H9 (cell line): ENCODE data around the gene UNC79. TPM values are rescaled to one million over a fixed set of nuclear protein-coding genes. Genes with fewer than 3 reads are reported as not detected.

ENCODE experiments used
- DNase-seq: peaks from one replicate; pipeline ENCODE4 v3.0.0-alpha.2; 2017
- H2AFZ ChIP-seq: one replicate; pipeline ENCODE4 v1.6.1; 2013; ENCODE audit warnings: mild to moderate bottlenecking, low read length, control low read depth, moderate library complexity
- H2AK5ac ChIP-seq: 2 replicates; pipeline ENCODE4 v1.6.1; 2013; ENCODE audit warnings: low read length, control low read depth, mixed read lengths; ENCODE audit not compliant: insufficient read length
- H2BK120ac ChIP-seq: one replicate; pipeline ENCODE4 v1.6.1; 2013; ENCODE audit warnings: low read depth, mild to moderate bottlenecking, low read length, control low read depth, inconsistent platforms; ENCODE audit not compliant: poor library complexity, severe bottlenecking
- H2BK12ac ChIP-seq: 2 replicates; pipeline ENCODE4 v1.6.1; 2013; ENCODE audit warnings: low read length, control low read depth, mixed read lengths, low read depth; ENCODE audit not compliant: insufficient read length
- H2BK15ac ChIP-seq: 2 replicates; pipeline ENCODE4 v1.6.1; 2013; ENCODE audit warnings: low read depth, low read length, control low read depth
- H2BK20ac ChIP-seq: one replicate; pipeline ENCODE4 v1.6.1; 2013; ENCODE audit warnings: low read depth, mild to moderate bottlenecking, low read length, control low read depth, inconsistent platforms; ENCODE audit not compliant: poor library complexity, severe bottlenecking
- H2BK5ac ChIP-seq: 2 replicates; pipeline ENCODE4 v1.6.1; 2013; ENCODE audit warnings: low read length, control low read depth, mixed read lengths; ENCODE audit not compliant: insufficient read length
- H3K14ac ChIP-seq: 2 replicates; pipeline ENCODE4 v1.6.1; 2013; ENCODE audit warnings: low read length, control low read depth; ENCODE audit not compliant: insufficient read depth
- H3K18ac ChIP-seq: 2 replicates; pipeline ENCODE4 v1.6.1; 2013; ENCODE audit warnings: low read depth, mild to moderate bottlenecking, mixed read lengths, low read length, control low read depth; ENCODE audit not compliant: insufficient read length
- H3K23ac ChIP-seq: 2 replicates; pipeline ENCODE4 v1.6.1; 2013; ENCODE audit warnings: low read length, control low read depth, mixed read lengths, low read depth; ENCODE audit not compliant: insufficient read length
- H3K23me2 ChIP-seq: 2 replicates; pipeline ENCODE4 v1.6.1; 2013; ENCODE audit warnings: low read depth, mild to moderate bottlenecking, mixed read lengths, low read length, control low read depth; ENCODE audit not compliant: insufficient read length, poor library complexity, severe bottlenecking
- H3K27ac ChIP-seq: 2 replicates; pipeline ENCODE4 v1.5.1; 2013; ENCODE audit warnings: low read length, control low read depth, mixed read lengths, low read depth; ENCODE audit not compliant: insufficient read length
- H3K27me3 ChIP-seq: 2 replicates; pipeline ENCODE4 v1.6.1; 2013; ENCODE audit warnings: low read length, control low read depth, inconsistent platforms; ENCODE audit not compliant: insufficient read depth
- H3K4ac ChIP-seq: 2 replicates; pipeline ENCODE4 v1.6.1; 2013; ENCODE audit warnings: low read depth, mild to moderate bottlenecking, control low read depth, inconsistent platforms, low read length, moderate library complexity
- H3K4me1 ChIP-seq: 2 replicates; pipeline ENCODE4 v1.6.1; 2013; ENCODE audit warnings: low read length, control low read depth, inconsistent platforms; ENCODE audit not compliant: insufficient read depth
- H3K4me2 ChIP-seq: 2 replicates; pipeline ENCODE4 v1.6.1; 2013; ENCODE audit warnings: low read length, control low read depth, mixed read lengths; ENCODE audit not compliant: insufficient read length, insufficient read depth
- H3K56ac ChIP-seq: 2 replicates; pipeline ENCODE4 v1.6.1; 2013; ENCODE audit warnings: low read depth, mild to moderate bottlenecking, mixed read lengths, low read length, control low read depth; ENCODE audit not compliant: insufficient read length
- H3K79me1 ChIP-seq: 2 replicates; pipeline ENCODE4 v1.6.1; 2013; ENCODE audit warnings: low read depth, mild to moderate bottlenecking, moderate library complexity, low read length, control low read depth, inconsistent platforms; ENCODE audit not compliant: insufficient read depth, poor library complexity, severe bottlenecking
- H3K79me2 ChIP-seq: 2 replicates; pipeline ENCODE4 v1.6.1; 2013; ENCODE audit warnings: low read length, control low read depth, inconsistent platforms; ENCODE audit not compliant: insufficient read depth
- H3K9ac ChIP-seq: 2 replicates; pipeline ENCODE4 v1.6.1; 2013; ENCODE audit warnings: low read length, control low read depth, mixed read lengths; ENCODE audit not compliant: insufficient read length; ENCODE audit errors: extremely low read depth
- H3K9me3 ChIP-seq: one replicate; pipeline ENCODE4 v1.6.1; 2013; ENCODE audit warnings: low read depth, low read length, inconsistent platforms; ENCODE audit not compliant: control insufficient read depth
- H3T11ph ChIP-seq: one replicate; pipeline ENCODE4 v1.6.1; 2013; ENCODE audit warnings: mild to moderate bottlenecking, low read length, control low read depth, inconsistent platforms
- H4K20me1 ChIP-seq: one replicate; pipeline ENCODE4 v1.6.1; 2013; ENCODE audit not compliant: control insufficient read depth, insufficient read length, insufficient read depth
- H4K5ac ChIP-seq: 2 replicates; pipeline ENCODE4 v1.6.1; 2013; ENCODE audit warnings: low read depth, mild to moderate bottlenecking, mixed read lengths, low read length, control low read depth; ENCODE audit not compliant: insufficient read length
- H4K8ac ChIP-seq: replicated peaks from 2 replicates; pipeline ENCODE4 v1.6.1; 2013; ENCODE audit warnings: low read length, control low read depth, mixed read lengths, low read depth; ENCODE audit not compliant: insufficient read length
- H4K91ac ChIP-seq: 2 replicates; pipeline ENCODE4 v1.6.1; 2013; ENCODE audit warnings: low read depth, mild to moderate bottlenecking, moderate library complexity, mixed read lengths, low read length, control low read depth; ENCODE audit not compliant: insufficient read length
- H3K27ac Mint-ChIP-seq, 3 experiments: 2 replicates in 2 of 3; 3 replicates in 1 of 3; pipeline ENCODE4 v1.8.0; 2020 to 2021; ENCODE audit warnings: mixed read lengths in 3 of 3, mild to moderate bottlenecking in 1 of 3, moderate library complexity in 1 of 3
- H3K27me3 Mint-ChIP-seq: 2 replicates; pipeline ENCODE4 v1.8.0; 2021; ENCODE audit warnings: low read depth, mild to moderate bottlenecking, moderate library complexity, mixed read lengths
- H3K36me3 Mint-ChIP-seq, 3 experiments: 2 replicates in 2 of 3; 3 replicates in 1 of 3; pipeline ENCODE4 v1.8.0; 2020 to 2021; ENCODE audit warnings: low read depth in 3 of 3, mixed read lengths in 3 of 3; ENCODE audit not compliant: insufficient read depth in 1 of 3
- H3K4me1 Mint-ChIP-seq, 2 experiments: 2 replicates each; pipeline ENCODE4 v1.8.0; 2020; ENCODE audit warnings: mixed read lengths in 2 of 2
- H3K4me3 Mint-ChIP-seq, 2 experiments: 2 replicates in 1 of 2; 3 replicates in 1 of 2; pipeline ENCODE4 v1.8.0; 2020 to 2021; ENCODE audit warnings: mild to moderate bottlenecking in 2 of 2, mixed read lengths in 2 of 2, moderate library complexity in 1 of 2
- H3K9me3 Mint-ChIP-seq, 2 experiments: 2 replicates in 1 of 2; 3 replicates in 1 of 2; pipeline ENCODE4 v1.8.0; 2020; ENCODE audit warnings: mild to moderate bottlenecking in 2 of 2, mixed read lengths in 2 of 2, moderate library complexity in 1 of 2
- CTCF ChIP-seq: fragments of 200-600 bp; sonication (generic); conservative IDR thresholded peaks from 3 replicates; pipeline ENCODE4 v1.8.0; 2021; ENCODE audit warnings: antibody characterized with exemption, mild to moderate bottlenecking
- WGBS: extraction: QIAGEN DNeasy Blood & Tissue Kit; methylation state at CpG from one replicate; pipeline ENCODE4 v1.1.7; 2013; ENCODE audit warnings: missing lambda C conversion rate, low lambda C conversion rate, mixed read lengths; ENCODE audit not compliant: insufficient read length; ENCODE audit errors: extremely low coverage; 5-methylcytosine and 5-hydroxymethylcytosine counted together
- total RNA-seq: library from RNA; stranded (reverse); gene quantifications from 2 replicates; pipeline ENCODE4 v1.2.1, GENCODE V29; 2021

UNC79 gene
- total RNA-seq, 1 experiment from 2014 or later = 3.0 TPM

DNA sequence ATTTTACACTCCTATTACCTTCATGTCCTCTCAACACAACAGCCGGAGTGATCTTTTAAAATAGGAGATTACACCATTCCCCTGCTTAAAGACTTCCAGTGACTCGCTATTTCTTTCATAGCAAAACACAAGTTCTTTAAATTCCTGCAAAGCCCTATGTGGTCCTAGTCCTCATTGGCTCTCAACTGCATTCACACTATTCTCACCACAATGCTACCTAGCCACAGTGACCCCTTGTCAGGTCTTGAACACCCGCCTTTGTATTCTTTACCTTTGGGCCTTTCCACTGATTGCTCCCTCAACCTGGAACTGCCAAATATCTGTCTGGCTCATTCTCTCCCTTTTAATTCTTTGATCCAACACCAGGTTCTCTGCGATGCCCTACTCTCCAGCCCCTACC is 197.3 kb downstream of the UNC79 start:
- H3K27me3 ChIP-seq = no peaks in the 10 kb centered on the region
- H4K91ac ChIP-seq = no peak overlapping the region
- TF ChIP-seq CTCF = no peak
- no peak overlapping the region for H2BK20ac ChIP-seq
- H4K5ac ChIP-seq = no peak overlapping the region
- Mint-ChIP-seq H3K36me3 (no peaks in the 10 kb centered on the region), H3K4me1 (no peaks in the 10 kb centered on the region), H3K27ac (no peak overlapping the region), H3K27me3 (no peaks in the 10 kb centered on the region; the same call in 1 of the 2 replicates), H3K9me3 (no peaks in the 10 kb centered on the region), H3K4me3 (no peak overlapping the region)
- H3K9ac ChIP-seq = no peak overlapping the region
- no peak overlapping the region for H2BK15ac ChIP-seq
- no peaks in the 10 kb centered on the region for H3K23me2 ChIP-seq
- no peaks in the 10 kb centered on the region for H4K20me1 ChIP-seq
- no peak overlapping the region for H3T11ph ChIP-seq
- no peak overlapping the region for H2BK5ac ChIP-seq
- H2BK12ac ChIP-seq = no peak overlapping the region
- whole genome bisulfite sequencing = no CpG with 5 or more reads among the region's 4 CpGs
- no peak overlapping the region for H2AK5ac ChIP-seq
- no peak for DNase-seq
- H3K4me1 ChIP-seq = no peaks in the 10 kb centered on the region
- no peak overlapping the region for H2AFZ ChIP-seq
- H2BK120ac ChIP-seq = no peak overlapping the region
- H3K14ac ChIP-seq = no peak overlapping the region
- no peak overlapping the region for H4K8ac ChIP-seq
- no peak overlapping the region for H3K18ac ChIP-seq
- no peaks in the 10 kb centered on the region for H3K79me1 ChIP-seq
- no peaks in the 10 kb centered on the region for H3K9me3 ChIP-seq
- no peak overlapping the region for H3K4me2 ChIP-seq
- H3K23ac ChIP-seq = no peak overlapping the region
- no peak overlapping the region for H3K56ac ChIP-seq
- H3K27ac ChIP-seq = no peak overlapping the region
- H3K4ac ChIP-seq = no peak overlapping the region
- no peaks in the 10 kb centered on the region for H3K79me2 ChIP-seq
